ENCODE data around the gene TGFBRAP1.

DNA sequence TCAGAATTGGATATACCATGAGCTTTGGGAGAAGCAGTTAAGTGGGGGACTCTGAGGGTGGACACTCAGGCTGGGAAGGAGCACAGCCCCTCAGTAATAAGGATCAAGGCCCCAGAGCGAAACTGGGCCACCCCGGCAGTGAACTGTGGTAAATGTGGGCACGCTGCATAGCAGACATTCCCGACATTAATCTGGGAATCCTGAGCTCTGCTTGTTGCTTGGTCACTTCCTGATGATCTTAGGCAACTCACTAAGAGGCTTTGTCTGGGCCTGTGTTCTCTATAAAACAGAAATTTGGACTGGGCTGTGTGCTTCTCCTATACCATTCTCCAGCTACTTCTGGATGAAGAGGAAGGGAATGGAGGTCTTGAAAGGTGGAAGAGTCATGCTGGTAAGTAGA, 4.8 kb downstream of the TGFBRAP1 start:
- TF ChIP-seq, protein P1, sequence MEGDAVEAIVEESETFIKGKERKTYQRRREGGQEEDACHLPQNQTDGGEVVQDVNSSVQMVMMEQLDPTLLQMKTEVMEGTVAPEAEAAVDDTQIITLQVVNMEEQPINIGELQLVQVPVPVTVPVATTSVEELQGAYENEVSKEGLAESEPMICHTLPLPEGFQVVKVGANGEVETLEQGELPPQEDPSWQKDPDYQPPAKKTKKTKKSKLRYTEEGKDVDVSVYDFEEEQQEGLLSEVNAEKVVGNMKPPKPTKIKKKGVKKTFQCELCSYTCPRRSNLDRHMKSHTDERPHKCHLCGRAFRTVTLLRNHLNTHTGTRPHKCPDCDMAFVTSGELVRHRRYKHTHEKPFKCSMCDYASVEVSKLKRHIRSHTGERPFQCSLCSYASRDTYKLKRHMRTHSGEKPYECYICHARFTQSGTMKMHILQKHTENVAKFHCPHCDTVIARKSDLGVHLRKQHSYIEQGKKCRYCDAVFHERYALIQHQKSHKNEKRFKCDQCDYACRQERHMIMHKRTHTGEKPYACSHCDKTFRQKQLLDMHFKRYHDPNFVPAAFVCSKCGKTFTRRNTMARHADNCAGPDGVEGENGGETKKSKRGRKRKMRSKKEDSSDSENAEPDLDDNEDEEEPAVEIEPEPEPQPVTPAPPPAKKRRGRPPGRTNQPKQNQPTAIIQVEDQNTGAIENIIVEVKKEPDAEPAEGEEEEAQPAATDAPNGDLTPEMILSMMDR (conservative IDR thresholded peaks at IDR 0.05; ENCODE audit: low read depth, low read length) = no peak
- no peak for TF ChIP-seq EZH2phosphoT487 (IDR thresholded peaks at IDR 0.05; ENCODE audit: borderline replicate concordance, low read length)
- TF ChIP-seq EZH2 (IDR thresholded peaks at IDR 0.05; ENCODE audit: low read length, unreplicated experiment) = no peak

Measured in PC-3 (cell line).